Neural progenitor cell (in vitro differentiated cells): Measurements from ENCODE around the gene STK33.

Experiments used
- CTCF ChIP-seq: fragments of 200-600 bp; sonication (generic); IDR thresholded peaks from 2 replicates; pipeline ENCODE4 v1.5.1; 2017; ENCODE audit warnings: antibody characterized with exemption, mild to moderate bottlenecking
- EZH2phosphoT487 ChIP-seq: fragments of 200-600 bp; sonication (generic); IDR thresholded peaks from 2 replicates; pipeline ENCODE4 v1.6.1; 2017; ENCODE audit warnings: antibody characterized with exemption

GRCh38 chr11:8356721-8357504 is 237.1 kb downstream of the STK33 start:
- TF ChIP-seq CTCF (no peak), EZH2phosphoT487 (no peak)
